GM12864 (cell line): Measurements from ENCODE around the gene HECTD1.
"Not testable (repeated sequence)": the region's sequence is repeated elsewhere in the genome, so short reads cannot be mapped to it uniquely, and the experiment has no call there.

ENCODE experiments used
- DNase-seq: peaks from one replicate; pipeline ENCODE4 v3.0.0-alpha.2; 2011; ENCODE audit warnings: low read depth
- H3K4me3 ChIP-seq: 2 replicates; pipeline ENCODE4 v1.5.1; 2011; ENCODE audit warnings: mild to moderate bottlenecking, low read depth, low read length, control low read depth
- TF ChIP-seq, protein P1 (sequence below): IDR thresholded peaks from 2 replicates; pipeline ENCODE4 v1.5.1; 2011; ENCODE audit warnings: low read depth, mild to moderate bottlenecking, moderate library complexity, low read length, control low read depth, inconsistent platforms; ENCODE audit errors: missing control alignments

Gene HECTD1

DNA sequence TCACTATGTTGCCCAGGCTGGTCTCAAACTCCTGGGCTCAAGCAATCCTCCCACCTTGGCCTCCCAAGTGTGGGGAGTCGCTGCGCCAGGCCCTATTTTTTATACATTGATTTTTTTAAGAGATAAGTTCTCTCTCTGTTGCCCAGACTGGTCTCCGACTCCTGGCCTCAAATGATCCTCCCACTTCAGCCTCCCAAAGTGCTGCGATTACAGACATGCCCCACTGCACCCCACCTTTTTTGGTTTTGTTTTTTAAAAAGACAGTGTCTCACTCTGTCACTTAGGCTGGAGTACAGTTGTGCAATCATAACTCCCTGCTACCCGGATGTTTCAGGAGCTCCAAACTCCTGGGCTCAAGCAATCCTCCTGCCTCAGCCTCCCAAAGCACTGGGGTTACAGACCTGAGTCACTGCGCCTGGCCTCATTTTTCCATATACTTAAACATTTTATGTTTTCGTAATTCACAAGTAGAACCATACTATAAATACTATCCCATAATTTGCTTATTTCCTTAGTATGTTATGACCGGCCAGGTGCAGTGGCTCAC lies 16.8 kb downstream of the HECTD1 start:
- no peak overlapping the region for H3K4me3 ChIP-seq
- TF ChIP-seq, protein P1, sequence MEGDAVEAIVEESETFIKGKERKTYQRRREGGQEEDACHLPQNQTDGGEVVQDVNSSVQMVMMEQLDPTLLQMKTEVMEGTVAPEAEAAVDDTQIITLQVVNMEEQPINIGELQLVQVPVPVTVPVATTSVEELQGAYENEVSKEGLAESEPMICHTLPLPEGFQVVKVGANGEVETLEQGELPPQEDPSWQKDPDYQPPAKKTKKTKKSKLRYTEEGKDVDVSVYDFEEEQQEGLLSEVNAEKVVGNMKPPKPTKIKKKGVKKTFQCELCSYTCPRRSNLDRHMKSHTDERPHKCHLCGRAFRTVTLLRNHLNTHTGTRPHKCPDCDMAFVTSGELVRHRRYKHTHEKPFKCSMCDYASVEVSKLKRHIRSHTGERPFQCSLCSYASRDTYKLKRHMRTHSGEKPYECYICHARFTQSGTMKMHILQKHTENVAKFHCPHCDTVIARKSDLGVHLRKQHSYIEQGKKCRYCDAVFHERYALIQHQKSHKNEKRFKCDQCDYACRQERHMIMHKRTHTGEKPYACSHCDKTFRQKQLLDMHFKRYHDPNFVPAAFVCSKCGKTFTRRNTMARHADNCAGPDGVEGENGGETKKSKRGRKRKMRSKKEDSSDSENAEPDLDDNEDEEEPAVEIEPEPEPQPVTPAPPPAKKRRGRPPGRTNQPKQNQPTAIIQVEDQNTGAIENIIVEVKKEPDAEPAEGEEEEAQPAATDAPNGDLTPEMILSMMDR: no peak
- DNase-seq: no peak

DNA sequence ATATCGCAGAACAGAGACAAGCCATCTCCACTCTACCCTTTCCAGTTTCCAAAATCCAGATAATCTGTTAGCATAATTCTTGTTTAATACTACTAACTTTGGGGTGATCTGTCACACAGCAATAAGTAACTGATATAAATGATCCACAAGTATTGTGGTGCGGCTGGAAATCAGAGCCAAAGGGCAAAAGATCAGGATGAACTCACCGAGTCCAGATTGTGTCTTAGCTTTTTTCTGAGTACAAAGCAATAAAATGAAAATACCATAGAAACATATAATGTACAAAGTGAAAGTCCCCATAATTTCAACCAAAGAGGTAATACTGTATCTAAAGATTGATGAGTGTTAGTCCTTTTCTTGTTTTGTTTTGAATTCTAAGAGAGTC lies 17.4 kb downstream of the HECTD1 start:
- DNase-seq: no peak
- TF ChIP-seq, protein P1: no peak
- H3K4me3 ChIP-seq: no peak overlapping the region

DNA sequence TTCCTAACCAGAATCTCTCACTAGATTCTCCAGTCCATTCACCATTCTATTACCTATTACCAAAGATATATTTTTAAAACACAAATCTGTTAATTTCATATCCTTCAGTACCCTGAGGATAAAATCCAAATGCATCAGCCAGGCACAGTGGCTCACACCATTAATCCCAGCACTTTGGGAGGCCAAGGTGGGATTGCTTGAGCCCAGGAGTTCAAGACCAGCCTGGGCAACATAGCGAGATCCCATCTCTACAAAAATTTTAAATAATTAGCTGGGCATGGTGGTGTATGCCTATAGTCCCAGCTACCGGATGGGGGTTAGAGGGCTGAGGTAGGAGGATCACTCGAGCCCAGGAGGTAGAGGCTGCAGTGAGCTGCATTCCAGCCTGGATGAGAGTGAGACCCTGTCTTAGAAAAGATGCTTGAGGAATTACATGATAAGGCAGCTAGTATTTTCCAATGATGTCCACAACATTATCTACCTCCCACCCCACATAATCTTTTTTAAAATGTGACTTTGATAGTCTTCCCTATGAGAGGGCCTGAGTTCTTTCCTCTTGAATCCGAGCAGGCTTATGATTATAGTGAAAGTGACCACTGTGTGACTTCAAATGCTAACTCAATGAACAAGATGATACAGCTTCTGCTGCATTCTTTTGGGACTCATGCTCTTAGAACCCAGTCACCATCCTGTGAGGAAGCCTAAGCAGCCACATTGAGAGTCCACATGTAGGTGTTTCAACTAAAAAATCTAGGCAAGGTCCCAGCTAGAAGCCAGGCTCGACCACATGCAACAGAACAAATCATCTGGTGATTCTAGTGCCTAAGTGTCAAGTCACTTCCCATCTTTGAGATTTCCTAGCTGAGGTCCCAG lies 18.0 kb downstream of the HECTD1 start:
- DNase-seq: no peak
- TF ChIP-seq, protein P1: no peak
- H3K4me3 ChIP-seq: no peak overlapping the region

DNA sequence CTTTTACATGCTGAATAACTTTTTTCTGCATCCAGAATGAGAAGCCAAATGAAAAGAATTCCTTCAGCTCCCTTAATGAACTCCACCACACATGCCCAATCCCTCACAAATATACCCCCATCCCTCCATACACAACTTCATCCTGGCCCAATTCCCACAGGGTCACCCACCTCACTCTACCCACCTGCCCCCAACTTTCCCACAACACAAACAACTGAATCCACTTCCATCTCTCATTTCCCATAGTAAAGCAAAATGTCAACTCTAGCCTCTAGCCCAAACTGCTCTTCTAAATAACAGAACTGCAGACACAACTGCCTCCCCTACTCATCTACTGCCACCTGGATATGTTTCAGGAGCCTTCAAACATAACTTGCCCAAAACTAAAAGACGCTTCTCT lies 18.8 kb downstream of the HECTD1 start:
- TF ChIP-seq, protein P1: no peak
- no peak overlapping the region for H3K4me3 ChIP-seq

DNA sequence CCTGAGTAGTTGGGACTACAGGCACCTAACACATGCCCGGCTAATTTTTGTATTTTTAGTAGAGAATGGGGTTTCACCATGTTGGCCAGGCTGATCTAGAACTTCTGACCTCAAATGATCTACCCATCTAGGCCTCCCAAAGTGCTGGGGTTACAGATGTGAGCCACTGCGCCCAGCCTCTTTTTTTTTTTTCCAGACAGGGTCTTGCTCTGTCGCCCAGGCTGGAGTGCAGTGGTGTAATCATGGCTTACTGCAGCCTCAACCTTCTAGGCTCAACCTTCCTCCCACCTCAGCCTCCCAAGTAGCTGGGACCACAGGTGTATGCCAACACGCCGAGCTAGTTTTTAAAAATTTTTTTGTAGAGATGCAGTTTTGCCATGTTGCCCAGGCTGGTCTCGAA lies 25.6 kb downstream of the HECTD1 start:
- not testable (repeated sequence) for DNase-seq, H3K4me3 ChIP-seq

More for the DNA sequence above, 18.8 kb downstream of the HECTD1 start:
- no peak for DNase-seq

- DNase-seq: no peak
- H3K4me3 ChIP-seq: no peak overlapping the region
- TF ChIP-seq, protein P1: no peak
These were observed 26.3 kb downstream of the HECTD1 start for GRCh38 chr14:31181271-31181670.

GRCh38 chr14:31180299-31181051 lies 27.1 kb downstream of the HECTD1 start:
- no peak overlapping the region for H3K4me3 ChIP-seq
- TF ChIP-seq, protein P1: no peak

More at GRCh38 chr14:31180299-31181051, 27.1 kb downstream of the HECTD1 start:
- no peak for DNase-seq
